ENCODE measurements around the gene DCANP1. TPM values are rescaled to one million over a fixed set of nuclear protein-coding genes. Genes with fewer than 3 reads are reported as not detected.

The DCANP1 gene
- total RNA-seq, 1 experiment from 2014 or later, result not detected

DNA sequence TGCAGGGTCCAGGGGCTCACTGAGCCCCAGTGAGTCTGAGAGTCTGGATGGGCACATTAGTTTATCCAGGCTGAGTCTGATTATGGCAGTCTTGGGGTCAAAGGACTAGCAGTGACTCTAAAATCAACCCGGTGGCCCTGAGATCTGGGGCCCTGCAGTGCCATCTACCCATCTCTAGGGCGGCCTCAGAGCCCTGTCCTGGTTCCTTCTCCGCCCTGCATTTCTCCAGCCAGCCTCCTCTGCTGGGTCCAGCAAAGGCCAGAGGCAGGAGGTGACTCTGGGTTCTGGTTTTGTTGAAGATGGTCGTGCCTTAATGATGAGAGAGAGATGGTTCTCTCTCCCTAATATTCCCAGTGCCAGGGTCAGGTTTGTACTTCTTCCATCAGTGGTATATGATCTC is 15.0 kb downstream of the DCANP1 start:
- no TSS peak for BruUV-seq (replicated peaks)
- H3K27me3 ChIP-seq (replicated peaks; ENCODE audit: control insufficient read depth, insufficient read depth, low read length), result no peaks in the 10 kb centered on the region
- Mint-ChIP-seq H3K27me3 (ENCODE audit: insufficient read depth, unreplicated experiment) (no peaks in the 10 kb centered on the region), H3K4me1 (ENCODE audit: low read depth, unreplicated experiment) (peaks cover 8% of the 10 kb centered on the region), H3K27ac (ENCODE audit: unreplicated experiment) (no peak overlapping the region), H3K9me3 (ENCODE audit: unreplicated experiment) (peaks cover 14% of the 10 kb centered on the region), H3K4me3 (ENCODE audit: unreplicated experiment) (no peak overlapping the region), H3K36me3 (ENCODE audit: insufficient read depth, unreplicated experiment) (no peaks in the 10 kb centered on the region)
- CTCF ChIA-PET, result no interaction called here
- POLR2A ChIA-PET, result no interaction called here
- H3K36me3 ChIP-seq (ENCODE audit: control insufficient read depth, insufficient read depth, low read length), result no peaks in the 10 kb centered on the region
- DNase-seq, result no peak
- intact Hi-C loops (cut with micrococcal nuclease; ENCODE audit: unreplicated experiment), result no loop called here
- no peak overlapping the region for H3K4me3 ChIP-seq (ENCODE audit: low read depth, low read length)
- TF ChIP-seq, protein P1, sequence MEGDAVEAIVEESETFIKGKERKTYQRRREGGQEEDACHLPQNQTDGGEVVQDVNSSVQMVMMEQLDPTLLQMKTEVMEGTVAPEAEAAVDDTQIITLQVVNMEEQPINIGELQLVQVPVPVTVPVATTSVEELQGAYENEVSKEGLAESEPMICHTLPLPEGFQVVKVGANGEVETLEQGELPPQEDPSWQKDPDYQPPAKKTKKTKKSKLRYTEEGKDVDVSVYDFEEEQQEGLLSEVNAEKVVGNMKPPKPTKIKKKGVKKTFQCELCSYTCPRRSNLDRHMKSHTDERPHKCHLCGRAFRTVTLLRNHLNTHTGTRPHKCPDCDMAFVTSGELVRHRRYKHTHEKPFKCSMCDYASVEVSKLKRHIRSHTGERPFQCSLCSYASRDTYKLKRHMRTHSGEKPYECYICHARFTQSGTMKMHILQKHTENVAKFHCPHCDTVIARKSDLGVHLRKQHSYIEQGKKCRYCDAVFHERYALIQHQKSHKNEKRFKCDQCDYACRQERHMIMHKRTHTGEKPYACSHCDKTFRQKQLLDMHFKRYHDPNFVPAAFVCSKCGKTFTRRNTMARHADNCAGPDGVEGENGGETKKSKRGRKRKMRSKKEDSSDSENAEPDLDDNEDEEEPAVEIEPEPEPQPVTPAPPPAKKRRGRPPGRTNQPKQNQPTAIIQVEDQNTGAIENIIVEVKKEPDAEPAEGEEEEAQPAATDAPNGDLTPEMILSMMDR (IDR thresholded peaks at IDR 0.05; ENCODE audit: insufficient read depth in 1 of 2, low read depth in 1 of 2, low read length in 1 of 2, severe bottlenecking in 1 of 2, unreplicated experiment in 1 of 2), result no peak
- H3K9me3 ChIP-seq, result peaks cover 10% of the 10 kb centered on the region; the same call in 1 of the 2 replicates
- H3K4me1 ChIP-seq, result peaks cover 20% of the 10 kb centered on the region

DNA sequence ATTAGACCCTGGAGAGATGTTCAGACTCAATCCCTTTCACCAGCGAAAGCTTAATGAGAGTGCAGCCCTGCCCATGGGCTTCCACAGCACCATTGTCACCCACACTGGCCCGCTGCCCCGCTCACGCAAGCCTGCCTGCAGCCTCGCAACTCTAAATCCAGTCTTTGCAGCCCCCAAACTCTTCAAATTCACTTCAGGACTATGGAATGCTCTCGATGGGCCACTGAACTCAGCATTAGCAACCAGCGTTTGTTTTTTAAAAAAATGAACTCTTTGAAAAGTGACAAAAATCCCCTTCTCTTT is 17.1 kb downstream of the DCANP1 start:
- H3K9me3 ChIP-seq, result peaks cover 10% of the 10 kb centered on the region; the same call in 1 of the 2 replicates
- TF ChIP-seq, protein P1 (IDR thresholded peaks at IDR 0.05; ENCODE audit: insufficient read depth in 1 of 2, low read depth in 1 of 2, low read length in 1 of 2, severe bottlenecking in 1 of 2, unreplicated experiment in 1 of 2), result no peak
- ChIA-PET CTCF (no interaction called here), POLR2A (no interaction called here)
- no peak overlapping the region for H3K4me3 Mint-ChIP-seq (ENCODE audit: unreplicated experiment)
- intact Hi-C loops (cut with micrococcal nuclease; ENCODE audit: unreplicated experiment), result no loop called here
- no peak overlapping the region for H3K4me3 ChIP-seq (ENCODE audit: low read depth, low read length)
- H3K9me3 Mint-ChIP-seq (ENCODE audit: unreplicated experiment), result peaks cover 14% of the 10 kb centered on the region
- H3K27me3 ChIP-seq (replicated peaks; ENCODE audit: control insufficient read depth, insufficient read depth, low read length), result no peaks in the 10 kb centered on the region
- H3K4me1 ChIP-seq, result peaks cover 15% of the 10 kb centered on the region
- no peaks in the 10 kb centered on the region for H3K36me3 ChIP-seq (ENCODE audit: control insufficient read depth, insufficient read depth, low read length)
- no TSS peak for BruUV-seq (replicated peaks)
- H3K4me1 Mint-ChIP-seq (ENCODE audit: low read depth, unreplicated experiment), result peaks cover 8% of the 10 kb centered on the region
- DNase-seq, result no peak
- H3K27me3 Mint-ChIP-seq (ENCODE audit: insufficient read depth, unreplicated experiment), result no peaks in the 10 kb centered on the region
- H3K36me3 Mint-ChIP-seq (ENCODE audit: insufficient read depth, unreplicated experiment), result no peaks in the 10 kb centered on the region
- H3K27ac Mint-ChIP-seq (ENCODE audit: unreplicated experiment), result no peak overlapping the region

GRCh38 chr5:135429301-135430134 is 17.6 kb downstream of the DCANP1 start:
- Histone ChIP-seq H3K4me3 (ENCODE audit: low read depth, low read length) (no peak overlapping the region), H3K36me3 (ENCODE audit: control insufficient read depth, insufficient read depth, low read length) (no peaks in the 10 kb centered on the region), H3K27me3 (replicated peaks; ENCODE audit: control insufficient read depth, insufficient read depth, low read length) (no peaks in the 10 kb centered on the region), H3K4me1 (peaks cover 11% of the 10 kb centered on the region), H3K9me3 (peaks cover 10% of the 10 kb centered on the region; the same call in 1 of the 2 replicates)
- Mint-ChIP-seq H3K36me3 (ENCODE audit: insufficient read depth, unreplicated experiment) (no peaks in the 10 kb centered on the region), H3K9me3 (ENCODE audit: unreplicated experiment) (peaks cover 14% of the 10 kb centered on the region), H3K4me3 (ENCODE audit: unreplicated experiment) (no peak overlapping the region), H3K27ac (ENCODE audit: unreplicated experiment) (no peak overlapping the region), H3K4me1 (ENCODE audit: low read depth, unreplicated experiment) (peaks cover 2% of the 10 kb centered on the region), H3K27me3 (ENCODE audit: insufficient read depth, unreplicated experiment) (no peaks in the 10 kb centered on the region)
- TF ChIP-seq, protein P1 (IDR thresholded peaks at IDR 0.05; ENCODE audit: insufficient read depth in 1 of 2, low read depth in 1 of 2, low read length in 1 of 2, severe bottlenecking in 1 of 2, unreplicated experiment in 1 of 2), result no peak
- ChIA-PET POLR2A (no interaction called here), CTCF (no interaction called here)
- intact Hi-C loops (cut with micrococcal nuclease; ENCODE audit: unreplicated experiment), result loop anchor here (5.0 kb wide), 1 partner anchor 87 kb away; no protein-coding TSS in a partner anchor
- no peak for DNase-seq
- BruUV-seq (replicated peaks), result no TSS peak
